K562 (cell line): ENCODE measurements around the gene CHRDL1. TPM values are rescaled to one million over a fixed set of nuclear protein-coding genes. Genes with fewer than 3 reads are reported as not detected.

Experiments used
- ARID2 ChIP-seq: fragments of 450-650 bp; IDR thresholded peaks from 2 replicates; pipeline ENCODE4 v1.6.1; 2017; ENCODE audit warnings: antibody characterized with exemption, mild to moderate bottlenecking
- BRD4 ChIP-seq: fragments of 200-600 bp; sonication (generic); IDR thresholded peaks from 2 replicates; pipeline ENCODE4 v1.6.1; 2017; ENCODE audit warnings: inconsistent platforms
- CBFA2T2 ChIP-seq: fragments of 450-650 bp; conservative IDR thresholded peaks from 2 replicates; pipeline ENCODE4 v1.6.1; 2017; ENCODE audit warnings: mild to moderate bottlenecking
- CXXC5 ChIP-seq: fragments of 250-450 bp; sonication (Bioruptor Pico); IDR thresholded peaks from 2 replicates; pipeline ENCODE4 v1.8.0; 2022; ENCODE audit warnings: inconsistent platforms, mild to moderate bottlenecking, moderate library complexity
- EGR1 ChIP-seq: fragments of 450-650 bp; conservative IDR thresholded peaks from 2 replicates; pipeline ENCODE4 v1.6.1; 2017; ENCODE audit warnings: mild to moderate bottlenecking
- ESRRA ChIP-seq: fragments of 450-650 bp; IDR thresholded peaks from 2 replicates; pipeline ENCODE4 v1.6.1; 2014; ENCODE audit warnings: low read depth, mild to moderate bottlenecking, moderate library complexity, borderline replicate concordance
- FOXJ3 ChIP-seq: sonication (generic); formaldehyde crosslinking; IDR thresholded peaks from 2 replicates; pipeline ENCODE4 v1.4.0; 2020; ENCODE audit warnings: mild to moderate bottlenecking, missing genetic modification reagents
- LCOR ChIP-seq: sonication (generic); formaldehyde crosslinking; IDR thresholded peaks from 2 replicates; pipeline ENCODE4 v1.8.0; 2022; ENCODE audit warnings: mild to moderate bottlenecking, missing genetic modification reagents
- MXD1 ChIP-seq: fragments of 250-450 bp; sonication (Bioruptor Pico); IDR thresholded peaks from 2 replicates; pipeline ENCODE4 v1.8.0; 2021; ENCODE audit warnings: borderline replicate concordance, mild to moderate bottlenecking, moderate library complexity; ENCODE audit not compliant: poor library complexity, severe bottlenecking
- NELFE ChIP-seq: IDR thresholded peaks from 2 replicates; pipeline ENCODE4 v1.6.1; 2011; ENCODE audit warnings: mild to moderate bottlenecking; ENCODE audit not compliant: insufficient read depth, insufficient read length
- NR1H2 ChIP-seq: sonication (generic); formaldehyde crosslinking; IDR thresholded peaks from 2 replicates; pipeline ENCODE4 v1.4.0; 2020; ENCODE audit warnings: mild to moderate bottlenecking, missing genetic modification reagents
- NR2F6 ChIP-seq: fragments of 450-650 bp; formaldehyde crosslinking; IDR thresholded peaks from 2 replicates; pipeline ENCODE4 v1.4.0; 2020; ENCODE audit warnings: mild to moderate bottlenecking
- PCBP2 ChIP-seq: fragments of 200-400 bp; formaldehyde crosslinking; IDR thresholded peaks from 2 replicates; pipeline ENCODE4 v1.6.1; 2018; ENCODE audit warnings: low read length, low read depth, mild to moderate bottlenecking, moderate library complexity; ENCODE audit not compliant: poor library complexity, severe bottlenecking
- RCOR1 ChIP-seq, 2 experiments: IDR thresholded peaks; 2 replicates each; pipeline ENCODE4 v1.6.1; 2012; ENCODE audit warnings: low read depth in 2 of 2, low read length in 2 of 2, borderline replicate concordance in 1 of 2, improper control_type of control experiment in 1 of 2
- SMAD4 ChIP-seq: fragments of 250-450 bp; sonication (Bioruptor Pico); conservative IDR thresholded peaks from 2 replicates; pipeline ENCODE4 v1.8.0; 2021; ENCODE audit warnings: inconsistent platforms, mild to moderate bottlenecking, moderate library complexity
- STAT5A ChIP-seq: IDR thresholded peaks from 2 replicates; pipeline ENCODE4 v1.6.1; 2012; ENCODE audit warnings: low read length, inconsistent platforms, borderline replicate concordance
- ZBTB49 ChIP-seq: sonication (generic); formaldehyde crosslinking; IDR thresholded peaks from 2 replicates; pipeline ENCODE4 v1.8.0; 2022; ENCODE audit warnings: missing genetic modification reagents, mild to moderate bottlenecking, borderline replicate concordance
- ZNF407 ChIP-seq: fragments of 450-650 bp; IDR thresholded peaks from 2 replicates; pipeline ENCODE4 v1.6.1; 2016; ENCODE audit warnings: low read depth
- polyA plus RNA-seq, 8 experiments: library from polyadenylated mRNA; depleted of rRNA in 4 of 8; stranded (reverse) in 5 of 8; unstranded in 3 of 8; fragments of >200 nt; fragmentation: Nextera tagmentation in 2 of 8; fragmentation: Illumina TruSeq in 1 of 8; extraction: Ambion mirVana in 2 of 8; extraction: Trizol in 1 of 8; gene quantifications; 2 replicates each; pipeline versions ENCODE4 v1.2.1 to v1.2.3, GENCODE V29; 2011 to 2014; ENCODE audit warnings: inconsistent platforms in 1 of 8, missing spikeins in 1 of 8
- total RNA-seq, 7 experiments: library from RNA; depleted of rRNA in 6 of 7; stranded (reverse); fragments of >200 nt in 6 of 7; fragmentation: Illumina TruSeq in 2 of 7; extraction: Trizol in 2 of 7; gene quantifications; 2 replicates each; pipeline versions ENCODE4 v1.2.1 to v1.2.3, GENCODE V29; 2011 to 2021; ENCODE audit warnings: low replicate concordance in 1 of 7

The CHRDL1 gene
- total and polyA plus RNA-seq, 9 of the 15 experiments (the other 6 are each of a cell fraction or from before 2014, with no cell fraction given) = not detected

- TF ChIP-seq NR2F6 (CRISPR knock-in tag) = no peak
- no peak for TF ChIP-seq FOXJ3
- no peak for TF ChIP-seq NR1H2 (CRISPR knock-in tag)
- no peak for TF ChIP-seq ZBTB49 (CRISPR knock-in tag)
- TF ChIP-seq ESRRA = peak; percentile 56; the same call in 1 of the 2 replicates
- no peak for TF ChIP-seq LCOR (CRISPR knock-in tag)
- no peak for TF ChIP-seq STAT5A
- no peak for TF ChIP-seq MXD1 (CRISPR knock-in tag)
- TF ChIP-seq RCOR1 (IDR thresholded peaks at IDR 0.05; ENCODE audit: borderline replicate concordance in 1 of 2, low read depth in 2 of 2, low read length in 2 of 2) = peak in 1 of 2 experiments; percentile 84; a peak in 3 of 4 replicates
- no peak for TF ChIP-seq ZNF407
- TF ChIP-seq PCBP2 = no peak
- 0 out of 2 replicates have a peak, but pooled peaks have one; percentile 16 for TF ChIP-seq CXXC5 (CRISPR knock-in tag)
- TF ChIP-seq SMAD4 (CRISPR knock-in tag) = no peak
- no peak for TF ChIP-seq NELFE
- peak; percentile 30; the same call in 1 of the 2 replicates for TF ChIP-seq EGR1
- TF ChIP-seq CBFA2T2 = peak; percentile 55
- TF ChIP-seq ARID2 = no peak
- no peak for TF ChIP-seq BRD4
These were observed 73.5 kb downstream of the CHRDL1 start (continued) for GRCh38 chrX:110722135-110722534.
